Upper lobe of left lung (tissue), 4 donors: ENCODE data around the gene SUCLG1.

Source experiments
- POLR2A ChIP-seq, 4 donors: fragments of 450-650 bp; IDR thresholded peaks; one replicate each; pipeline ENCODE4 v1.5.1; 2016 to 2017; ENCODE audit warnings: antibody characterized with exemption in 4 of 4, mild to moderate bottlenecking in 2 of 4
- POLR2AphosphoS5 ChIP-seq, 2 donors: sonication (generic); formaldehyde crosslinking; IDR thresholded peaks; one replicate each; pipeline ENCODE4 v1.5.1; 2017; ENCODE audit warnings: antibody characterized with exemption in 2 of 2
- TF ChIP-seq, protein P1 (sequence below), 6 experiments: fragments of 450-650 bp in 4 of 6; fragments of 200-600 bp in 2 of 6; sonication (generic) in 2 of 6; IDR thresholded peaks; one replicate each; pipeline ENCODE4 v1.5.1; 2016 to 2019; ENCODE audit warnings: antibody characterized with exemption in 6 of 6

DNA sequence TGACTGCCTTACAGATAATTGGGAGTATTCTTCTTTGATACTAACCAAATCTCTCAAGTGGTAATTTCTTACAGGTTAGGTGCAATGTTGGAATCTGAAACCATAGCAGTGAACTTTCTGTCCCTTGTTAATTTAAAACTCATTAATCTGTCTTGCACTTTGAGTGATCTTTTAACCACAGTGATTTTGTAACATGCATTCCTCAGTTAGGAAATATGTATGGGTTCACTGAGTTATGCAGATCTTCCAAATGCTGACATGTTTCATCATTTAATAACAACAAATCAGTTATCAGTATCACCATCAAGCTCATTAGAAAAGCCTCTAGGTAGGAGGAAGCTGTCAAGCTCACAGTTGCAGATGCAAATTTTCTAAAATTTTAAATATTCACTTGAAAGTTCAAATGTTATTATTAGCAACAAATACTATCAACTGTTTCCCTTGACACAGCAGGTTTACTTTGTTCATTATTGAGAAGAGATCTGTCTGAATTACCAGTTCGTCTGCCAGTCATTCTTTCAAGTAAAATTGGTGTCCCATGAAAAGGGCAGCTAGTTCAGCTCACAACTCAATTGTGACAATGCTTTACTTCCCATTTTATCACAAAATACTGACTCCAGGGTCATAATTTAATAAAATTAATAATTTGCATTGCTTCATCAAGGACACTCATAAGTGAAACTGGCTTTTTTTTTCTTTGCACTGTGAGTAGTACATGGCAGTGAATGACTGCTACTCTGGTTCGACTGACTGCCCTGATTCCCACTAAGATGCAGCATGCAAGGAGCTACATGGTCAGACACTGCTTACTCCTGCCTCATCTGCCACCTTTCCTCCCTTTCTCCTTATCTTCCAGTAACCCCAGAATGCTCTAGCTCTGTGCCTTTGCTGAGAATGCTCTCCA lies 31.6 kb downstream of the SUCLG1 start:
- TF ChIP-seq, protein P1, sequence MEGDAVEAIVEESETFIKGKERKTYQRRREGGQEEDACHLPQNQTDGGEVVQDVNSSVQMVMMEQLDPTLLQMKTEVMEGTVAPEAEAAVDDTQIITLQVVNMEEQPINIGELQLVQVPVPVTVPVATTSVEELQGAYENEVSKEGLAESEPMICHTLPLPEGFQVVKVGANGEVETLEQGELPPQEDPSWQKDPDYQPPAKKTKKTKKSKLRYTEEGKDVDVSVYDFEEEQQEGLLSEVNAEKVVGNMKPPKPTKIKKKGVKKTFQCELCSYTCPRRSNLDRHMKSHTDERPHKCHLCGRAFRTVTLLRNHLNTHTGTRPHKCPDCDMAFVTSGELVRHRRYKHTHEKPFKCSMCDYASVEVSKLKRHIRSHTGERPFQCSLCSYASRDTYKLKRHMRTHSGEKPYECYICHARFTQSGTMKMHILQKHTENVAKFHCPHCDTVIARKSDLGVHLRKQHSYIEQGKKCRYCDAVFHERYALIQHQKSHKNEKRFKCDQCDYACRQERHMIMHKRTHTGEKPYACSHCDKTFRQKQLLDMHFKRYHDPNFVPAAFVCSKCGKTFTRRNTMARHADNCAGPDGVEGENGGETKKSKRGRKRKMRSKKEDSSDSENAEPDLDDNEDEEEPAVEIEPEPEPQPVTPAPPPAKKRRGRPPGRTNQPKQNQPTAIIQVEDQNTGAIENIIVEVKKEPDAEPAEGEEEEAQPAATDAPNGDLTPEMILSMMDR (IDR thresholded peaks at IDR 0.05) = no peak
- TF ChIP-seq POLR2AphosphoS5 (IDR thresholded peaks at IDR 0.05) (no peak), POLR2A (IDR thresholded peaks at IDR 0.05) (no peak)
